Endothelial cell of umbilical vein (primary cell): Measurements from ENCODE around the gene ACAA2. TPM values are rescaled to one million over a fixed set of nuclear protein-coding genes. Genes with fewer than 3 reads are reported as not detected.

Experiments
- BruUV-seq: library from RNA; stranded (reverse); fragments of 400-500 nt; replicated peaks from 2 replicates; lab custom pipeline; 2021; lab: Mats Ljungman, UMichigan
- CTCF ChIA-PET: fragments of 300-600, 350-600 bp; sonication (Branson Sonifier 250); formaldehyde crosslinking; loops from one replicate; lab custom pipeline; 2021; ENCODE audit warnings: antibody characterized with exemption, inconsistent platforms; lab: Charles Lee
- POLR2A ChIA-PET: fragments of 300-600, 350-600 bp; sonication (Branson Sonifier 250); formaldehyde crosslinking; loops from one replicate; lab custom pipeline; 2021; ENCODE audit warnings: antibody characterized with exemption, inconsistent platforms; lab: Charles Lee
- DNase-seq: peaks from one replicate; pipeline ENCODE4 v3.0.0-alpha.2; 2011; ENCODE audit warnings: low read depth, low spot score
- FAIRE-seq: peaks from 2 replicates; lab custom pipeline; 2011; peaks lifted over from hg19 to GRCh38; lab: Jason Lieb, UNC
- H2AFZ ChIP-seq: 2 replicates; pipeline ENCODE4 v1.6.0; 2012; ENCODE audit warnings: low read depth, low read length, control low read depth, inconsistent platforms
- H3K27ac ChIP-seq: 2 replicates; pipeline ENCODE4 v1.5.1; 2011; ENCODE audit warnings: low read depth, mild to moderate bottlenecking, control low read depth, low read length, moderate library complexity; ENCODE audit not compliant: insufficient read depth
- H3K27me3 ChIP-seq, 2 experiments: 2 replicates each; pipeline versions ENCODE4 v1.6.0 to v1.6.1; 2011; ENCODE audit warnings: low read length in 2 of 2, mixed read lengths in 1 of 2; ENCODE audit not compliant: control insufficient read depth in 2 of 2, insufficient read depth in 2 of 2
- H3K36me3 ChIP-seq, 2 experiments: 2 replicates in 1 of 2; 3 replicates in 1 of 2; pipeline ENCODE4 v1.5.1; 2011; ENCODE audit warnings: low read length in 2 of 2, mild to moderate bottlenecking in 1 of 2, moderate library complexity in 1 of 2; ENCODE audit not compliant: control insufficient read depth in 2 of 2, insufficient read depth in 2 of 2; ENCODE audit errors: extremely low read depth in 1 of 2
- H3K4me1 ChIP-seq: 3 replicates; pipeline ENCODE4 v1.5.1; 2011; ENCODE audit warnings: mild to moderate bottlenecking, low read length; ENCODE audit not compliant: control insufficient read depth, insufficient read depth; ENCODE audit errors: extremely low read depth
- H3K4me2 ChIP-seq: 2 replicates; pipeline ENCODE4 v1.6.1; 2011; ENCODE audit warnings: low read length, control low read depth, mixed read lengths; ENCODE audit not compliant: insufficient read depth
- H3K4me3 ChIP-seq, 3 experiments: fragments of 200-600 bp in 1 of 3; sonication (generic), shearing (Covaris generic) in 1 of 3; replicated peaks in 1 of 3; 2 replicates each; pipeline ENCODE4 v1.5.1; 2011 to 2016; ENCODE audit warnings: control low read depth in 3 of 3, low read length in 3 of 3, mild to moderate bottlenecking in 2 of 3, inconsistent platforms in 1 of 3, low read depth in 1 of 3, moderate library complexity in 1 of 3; ENCODE audit not compliant: insufficient read depth in 1 of 3
- H3K79me2 ChIP-seq: 2 replicates; pipeline ENCODE4 v1.6.0; 2012; ENCODE audit warnings: low read length, inconsistent platforms; ENCODE audit not compliant: control insufficient read depth, insufficient read depth
- H3K9ac ChIP-seq: replicated peaks from 2 replicates; pipeline ENCODE3; 2011; ENCODE audit warnings: low read length, control low read depth; ENCODE audit not compliant: insufficient read depth; ENCODE audit errors: extremely low read depth
- H3K9me1 ChIP-seq: replicated peaks from 3 replicates; pipeline ENCODE4 v1.6.0; 2011; ENCODE audit warnings: mild to moderate bottlenecking, low read length; ENCODE audit not compliant: control insufficient read depth, insufficient read depth; ENCODE audit errors: extremely low read depth
- H3K9me3 ChIP-seq: replicated peaks from 2 replicates; pipeline ENCODE4 v1.5.1; 2012; ENCODE audit warnings: low read length, inconsistent platforms; ENCODE audit not compliant: control insufficient read depth, insufficient read depth
- H4K20me1 ChIP-seq: replicated peaks from 2 replicates; pipeline ENCODE3; 2011; ENCODE audit warnings: mild to moderate bottlenecking, low read length; ENCODE audit not compliant: control insufficient read depth, insufficient read depth; ENCODE audit errors: extremely low read depth
- CTCF ChIP-seq, 2 donors: IDR thresholded peaks; 1 replicate in 1 of 2; 2 replicates in 1 of 2; pipeline ENCODE4 v1.5.1; 2011; ENCODE audit warnings: low read length in 2 of 2, mild to moderate bottlenecking in 2 of 2, moderate library complexity in 2 of 2, control low read depth in 1 of 2, inconsistent platforms in 1 of 2, low read depth in 1 of 2; ENCODE audit not compliant: insufficient read depth in 1 of 2; ENCODE audit errors: extremely low read depth in 1 of 2
- EZH2 ChIP-seq: IDR thresholded peaks from 2 replicates; pipeline ENCODE4 v1.6.1; 2012; ENCODE audit warnings: borderline replicate concordance, low read depth, mild to moderate bottlenecking, moderate library complexity, low read length, inconsistent platforms; ENCODE audit not compliant: severe bottlenecking
- FOS ChIP-seq: IDR thresholded peaks from 2 replicates; pipeline ENCODE4 v1.6.1; 2011; ENCODE audit warnings: mild to moderate bottlenecking, low read length, moderate library complexity, borderline replicate concordance; ENCODE audit not compliant: insufficient read depth
- GATA2 ChIP-seq: IDR thresholded peaks from 2 replicates; pipeline ENCODE4 v1.7.0; 2011; ENCODE audit warnings: low read depth, mild to moderate bottlenecking, moderate library complexity, mixed read lengths, low read length; ENCODE audit not compliant: insufficient read length, insufficient read depth
- JUN ChIP-seq: IDR thresholded peaks from 2 replicates; pipeline ENCODE4 v1.6.1; 2011; ENCODE audit warnings: borderline replicate concordance, low read depth; ENCODE audit not compliant: insufficient read length, insufficient read depth
- MYC ChIP-seq: IDR thresholded peaks from one replicate; pipeline ENCODE4 v1.6.1; 2011; ENCODE audit warnings: mild to moderate bottlenecking, low read depth, low read length
- POLR2A ChIP-seq: IDR thresholded peaks from 2 replicates; pipeline ENCODE4 v1.6.1; 2012; ENCODE audit warnings: low read depth, mild to moderate bottlenecking, control low read depth, low read length
- POLR2AphosphoS5 ChIP-seq: IDR thresholded peaks from 2 replicates; pipeline ENCODE4 v1.6.1; 2012; ENCODE audit warnings: low read depth, mild to moderate bottlenecking, control low read depth, low read length, moderate library complexity; ENCODE audit not compliant: insufficient read depth
- dilution Hi-C: fragments of 300-500 bp; cut with MboI; formaldehyde crosslinking; loops from one replicate; pipeline ENCODE4 v1.15.0; 2019; ENCODE audit warnings: low sequenced_read_pairs; ENCODE audit not compliant: extremely low pct_ligation_motif_present
- intact Hi-C: fragments of 100-400 bp; cut with micrococcal nuclease; formaldehyde crosslinking; loops from one replicate; pipeline ENCODE4 v1.10.0; 2022
- polyA plus RNA-seq, 4 experiments: library from polyadenylated mRNA; depleted of rRNA in 3 of 4; stranded (reverse) in 3 of 4; unstranded in 1 of 4; fragments of >200 nt; gene quantifications; 2 replicates each; pipeline versions ENCODE4 v1.2.1 to v1.2.3, GENCODE V29; 2011 to 2012; ENCODE audit warnings: missing spikeins in 1 of 4
- total RNA-seq: library from RNA; stranded (reverse); gene quantifications from 2 replicates; pipeline ENCODE4 v1.2.3, GENCODE V29; 2021
- TF ChIP-seq, protein P1 (sequence below): IDR thresholded peaks from 2 replicates; pipeline ENCODE4 v1.6.1; 2011; ENCODE audit not compliant: insufficient read depth, insufficient read length

ACAA2 gene
- total and polyA plus RNA-seq, 2 donors (not counting 3 experiments of a cell fraction or from before 2014, with no cell fraction given) = 18.6 to 44.9 TPM

- DNase-seq (no peak), FAIRE-seq (no peak)
- Histone ChIP-seq H3K4me3 (no peak overlapping the region), H3K4me2 (no peak overlapping the region), H2AFZ (no peak overlapping the region), H3K4me1 (peaks cover 17% of the 10 kb centered on the region), H3K27me3 (peaks cover 9 to 18% of the 10 kb centered on the region in 2 experiments), H4K20me1 (no peaks in the 10 kb centered on the region), H3K27ac (no peak overlapping the region), H3K9me1 (no peaks in the 10 kb centered on the region), H3K36me3 (no peaks in the 10 kb centered on the region), H3K9me3 (no peaks in the 10 kb centered on the region), H3K79me2 (no peaks in the 10 kb centered on the region), H3K9ac (no peak overlapping the region)
- no peak for TF ChIP-seq GATA2
- TF ChIP-seq JUN = no peak
- TF ChIP-seq FOS = no peak
- TF ChIP-seq, protein P1, sequence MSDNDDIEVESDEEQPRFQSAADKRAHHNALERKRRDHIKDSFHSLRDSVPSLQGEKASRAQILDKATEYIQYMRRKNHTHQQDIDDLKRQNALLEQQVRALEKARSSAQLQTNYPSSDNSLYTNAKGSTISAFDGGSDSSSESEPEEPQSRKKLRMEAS = no peak
- TF ChIP-seq MYC = no peak
- no peak for TF ChIP-seq POLR2AphosphoS5
- no peak for TF ChIP-seq EZH2
- no peak for TF ChIP-seq POLR2A
- no peak for TF ChIP-seq CTCF (IDR thresholded peaks at IDR 0.05; ENCODE audit: extremely low read depth in 1 of 2, insufficient read depth in 1 of 2, low read depth in 1 of 2, low read length in 2 of 2)
- CTCF ChIA-PET = no interaction called here
- POLR2A ChIA-PET = no interaction called here
- intact Hi-C loops (no loop called here), dilution Hi-C loops (no loop called here)
- no TSS peak for BruUV-seq
Observed at GRCh38 chr18:49752095-49752457, 61.3 kb downstream of the ACAA2 start.
